ENCODE data around the gene FUBP1. TPM values are rescaled to one million over a fixed set of nuclear protein-coding genes. Genes with fewer than 3 reads are reported as not detected.
A peak's percentile ranks its signal among the peaks of the same experiment; 100 is the strongest.

Gene FUBP1
- total and polyA plus RNA-seq, 9 of the 15 experiments (the other 6 are each of a cell fraction or from before 2014, with no cell fraction given) = 104 to 294 (median 213) TPM

GRCh38 chr1:77926561-77927357 lies 52.1 kb downstream of the FUBP1 start (continued):
- TF ChIP-seq DLX4 (CRISPR knock-in tag; IDR thresholded peaks at IDR 0.05) (no peak), L3MBTL2 (IDR thresholded peaks at IDR 0.05) (peak; percentile 42; the same call in 1 of the 2 replicates), HDAC6 (IDR thresholded peaks at IDR 0.05; ENCODE audit: low read depth, low read length) (no peak), CBFA2T3 (IDR thresholded peaks at IDR 0.05) (no peak), FOXK2 (conservative IDR thresholded peaks at IDR 0.05 in 1 of 2, IDR thresholded peaks at IDR 0.05 in 1 of 2; ENCODE audit: low read depth in 2 of 2) (no peak), PCBP1 (IDR thresholded peaks at IDR 0.05; ENCODE audit: low read depth, low read length, poor library complexity, severe bottlenecking) (no peak), ZNF518B (CRISPR knock-in tag; IDR thresholded peaks at IDR 0.05) (no peak), CEBPG (CRISPR knock-in tag; IDR thresholded peaks at IDR 0.05) (no peak), CEBPG (tag; conservative IDR thresholded peaks at IDR 0.05 in 1 of 2, IDR thresholded peaks at IDR 0.05 in 1 of 2) (peak; percentile 68 to 71), GTF2F1 (IDR thresholded peaks at IDR 0.05; ENCODE audit: low read depth, low read length) (no peak), SIRT6 (IDR thresholded peaks at IDR 0.05; ENCODE audit: low read depth, low read length) (no peak), HDAC2 (IDR thresholded peaks at IDR 0.05) (no peak), ZNF512 (tag; IDR thresholded peaks at IDR 0.05) (0 out of 2 replicates have a peak, but pooled peaks have one; percentile 45), HLTF (IDR thresholded peaks at IDR 0.05) (no peak), TAF9B (IDR thresholded peaks at IDR 0.05; ENCODE audit: partially characterized antibody) (no peak), HOMEZ (CRISPR knock-in tag; IDR thresholded peaks at IDR 0.05) (no peak), ZNF263 (CRISPR knock-in tag; IDR thresholded peaks at IDR 0.05; ENCODE audit: borderline replicate concordance) (no peak), GTF2B (IDR thresholded peaks at IDR 0.05; ENCODE audit: extremely low read depth, insufficient read length) (no peak), ZNF668 (CRISPR knock-in tag; IDR thresholded peaks at IDR 0.05) (no peak), ZNF165 (CRISPR knock-in tag; IDR thresholded peaks at IDR 0.05; ENCODE audit: borderline replicate concordance) (no peak)
